ENCODE results near the gene ATRN. TPM values are rescaled to one million over a fixed set of nuclear protein-coding genes. Genes with fewer than 3 reads are reported as not detected.

ATRN gene
- total and polyA plus RNA-seq, 2 donors from 2014 or later = 15.7 to 48.1 TPM

DNA sequence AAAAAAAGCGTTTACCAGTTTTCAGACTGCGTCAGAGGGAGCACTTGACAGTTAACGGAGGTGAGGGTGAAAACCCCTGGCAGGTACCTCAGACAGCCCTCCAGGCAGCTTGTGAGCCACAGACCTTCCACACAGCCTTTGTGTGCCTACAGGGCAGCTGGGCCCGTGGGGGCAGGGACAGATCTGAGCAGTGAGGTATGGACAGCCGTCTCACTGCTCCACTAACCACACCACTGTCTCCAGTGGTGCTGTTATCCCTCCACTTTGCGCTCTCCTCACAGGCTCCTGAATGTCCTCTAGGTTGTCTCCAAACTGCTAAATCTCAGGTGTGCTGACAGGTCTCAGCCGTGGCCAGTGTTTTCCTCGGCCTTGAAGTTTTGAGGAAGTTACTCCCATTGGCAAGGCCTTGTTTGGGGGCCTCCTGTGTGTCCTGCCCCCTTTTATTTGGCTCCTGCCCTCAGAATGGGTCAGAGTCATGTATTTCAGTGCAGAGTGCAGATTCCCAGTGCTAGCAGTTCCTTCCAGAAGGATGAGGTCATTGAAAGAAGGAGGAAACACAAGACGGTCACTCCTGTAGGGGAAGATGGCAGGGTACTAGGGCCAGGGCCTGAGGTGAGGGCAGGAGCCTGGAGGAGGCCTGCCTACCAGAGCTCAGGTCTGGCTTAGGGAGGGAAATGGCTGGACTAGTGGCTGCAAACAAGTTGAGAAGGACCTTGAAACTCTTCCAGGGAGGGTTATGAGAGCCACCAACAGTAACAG, 180.6 kb downstream of the ATRN start:
- FAIRE-seq = no peak
- TF ChIP-seq, protein P1, sequence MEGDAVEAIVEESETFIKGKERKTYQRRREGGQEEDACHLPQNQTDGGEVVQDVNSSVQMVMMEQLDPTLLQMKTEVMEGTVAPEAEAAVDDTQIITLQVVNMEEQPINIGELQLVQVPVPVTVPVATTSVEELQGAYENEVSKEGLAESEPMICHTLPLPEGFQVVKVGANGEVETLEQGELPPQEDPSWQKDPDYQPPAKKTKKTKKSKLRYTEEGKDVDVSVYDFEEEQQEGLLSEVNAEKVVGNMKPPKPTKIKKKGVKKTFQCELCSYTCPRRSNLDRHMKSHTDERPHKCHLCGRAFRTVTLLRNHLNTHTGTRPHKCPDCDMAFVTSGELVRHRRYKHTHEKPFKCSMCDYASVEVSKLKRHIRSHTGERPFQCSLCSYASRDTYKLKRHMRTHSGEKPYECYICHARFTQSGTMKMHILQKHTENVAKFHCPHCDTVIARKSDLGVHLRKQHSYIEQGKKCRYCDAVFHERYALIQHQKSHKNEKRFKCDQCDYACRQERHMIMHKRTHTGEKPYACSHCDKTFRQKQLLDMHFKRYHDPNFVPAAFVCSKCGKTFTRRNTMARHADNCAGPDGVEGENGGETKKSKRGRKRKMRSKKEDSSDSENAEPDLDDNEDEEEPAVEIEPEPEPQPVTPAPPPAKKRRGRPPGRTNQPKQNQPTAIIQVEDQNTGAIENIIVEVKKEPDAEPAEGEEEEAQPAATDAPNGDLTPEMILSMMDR (IDR thresholded peaks at IDR 0.05; ENCODE audit: borderline replicate concordance, extremely low read depth, insufficient read depth) = no peak
- no peaks in the 10 kb centered on the region for H3K9me3 ChIP-seq (ENCODE audit: control insufficient read depth in 2 of 3, insufficient read depth in 1 of 3, low read length in 3 of 3)
- intact Hi-C loops (cut with DNase I) = no loop called here
- no peak overlapping the region for H3K9ac ChIP-seq (ENCODE audit: low read length in 3 of 3)
- H3K4me1 ChIP-seq (ENCODE audit: control insufficient read depth in 2 of 3, insufficient read depth in 2 of 3, low read depth in 1 of 3, low read length in 3 of 3) = peaks cover 0 to 11% (median 0%) of the 10 kb centered on the region in 3 donors
- no peaks in the 10 kb centered on the region for H3K27me3 ChIP-seq (ENCODE audit: control insufficient read depth, insufficient read depth, low read length)
- no peak overlapping the region for H3K4me3 ChIP-seq (ENCODE audit: low read length in 3 of 3)
- no peak overlapping the region for H3K27ac ChIP-seq (ENCODE audit: low read depth in 2 of 2, low read length in 2 of 2)
- DNase-seq = no peak
- H3K36me3 ChIP-seq (ENCODE audit: control insufficient read depth in 2 of 3, insufficient read depth in 3 of 3, low read length in 3 of 3) = peaks cover 0 to 6% (median 0%) of the 10 kb centered on the region in 3 donors

DNA sequence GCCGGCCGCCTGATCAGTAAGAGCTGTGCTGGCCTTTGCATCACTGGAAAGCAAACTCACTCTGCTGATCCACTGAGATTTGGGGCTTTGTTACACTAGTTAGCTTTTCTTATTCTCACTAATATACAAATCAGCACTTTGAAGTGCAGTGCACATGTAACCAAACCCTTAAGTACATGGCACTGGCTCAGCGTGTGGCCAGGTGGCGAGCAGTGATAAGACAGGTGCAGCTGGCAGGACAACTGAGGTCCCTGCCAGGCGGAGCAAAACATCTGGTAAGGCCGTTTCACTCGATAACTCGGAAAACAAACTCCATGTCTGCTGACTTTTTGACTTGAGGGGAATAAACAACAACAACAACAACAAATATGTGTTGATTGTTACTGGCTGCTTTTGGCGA, 181.4 kb downstream of the ATRN start:
- TF ChIP-seq, protein P1 (IDR thresholded peaks at IDR 0.05; ENCODE audit: borderline replicate concordance, extremely low read depth, insufficient read depth) = no peak
- Histone ChIP-seq H3K27ac (ENCODE audit: low read depth in 2 of 2, low read length in 2 of 2) (no peak overlapping the region), H3K9me3 (ENCODE audit: control insufficient read depth in 2 of 3, insufficient read depth in 1 of 3, low read length in 3 of 3) (no peaks in the 10 kb centered on the region), H3K9ac (ENCODE audit: low read length in 3 of 3) (no peak overlapping the region), H3K4me1 (ENCODE audit: control insufficient read depth in 2 of 3, insufficient read depth in 2 of 3, low read depth in 1 of 3, low read length in 3 of 3) (peaks cover 0 to 11% (median 0%) of the 10 kb centered on the region in 3 donors), H3K36me3 (ENCODE audit: control insufficient read depth in 2 of 3, insufficient read depth in 3 of 3, low read length in 3 of 3) (peaks cover 0 to 6% (median 0%) of the 10 kb centered on the region in 3 donors), H3K4me3 (ENCODE audit: low read length in 3 of 3) (no peak overlapping the region), H3K27me3 (ENCODE audit: control insufficient read depth, insufficient read depth, low read length) (no peaks in the 10 kb centered on the region)
- DNase-seq (no peak), FAIRE-seq (no peak)
- intact Hi-C loops (cut with DNase I) = no loop called here

DNA sequence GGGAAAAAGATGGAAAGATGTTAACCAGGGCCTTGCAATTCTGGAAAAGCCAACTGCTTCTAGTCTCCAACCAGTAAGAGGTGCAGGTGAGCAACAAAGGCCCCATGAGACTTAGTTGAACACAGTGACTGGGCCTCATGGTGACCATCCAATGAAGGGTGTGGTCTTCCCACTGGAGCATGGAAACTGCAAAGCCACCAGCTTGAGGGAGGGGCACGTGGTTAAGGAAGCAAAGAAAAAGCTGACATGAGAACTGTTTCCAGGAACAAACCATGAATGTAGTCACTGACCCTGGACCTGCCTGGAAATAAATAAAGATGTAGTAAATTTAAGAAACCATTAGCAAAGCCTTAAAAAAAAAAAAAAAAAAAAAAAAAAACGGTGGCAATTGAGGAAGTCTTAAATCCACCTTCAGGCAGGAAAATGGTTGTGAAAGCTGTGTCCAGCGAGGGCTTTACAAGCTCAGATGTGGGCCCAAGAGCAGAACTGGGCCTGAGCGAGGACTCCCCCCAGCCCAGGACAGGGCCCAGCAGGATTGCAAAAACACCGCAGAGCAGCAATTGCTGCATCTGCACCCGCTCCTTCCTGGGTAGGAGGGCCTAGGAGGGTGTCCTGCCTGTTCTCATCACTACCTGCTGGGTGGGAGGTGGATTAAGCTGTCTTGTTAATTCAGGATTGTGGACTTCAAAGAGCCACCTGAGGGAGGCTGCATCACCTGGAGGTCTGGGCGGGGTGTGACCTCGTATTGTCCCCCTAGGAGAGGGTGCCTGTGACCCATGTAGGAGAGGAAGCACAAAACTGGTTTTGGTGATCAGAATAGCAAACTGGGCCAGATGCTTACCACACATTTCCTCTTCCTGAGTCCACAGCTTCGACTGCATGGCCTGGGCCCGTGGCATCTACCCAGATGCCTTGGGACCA, 182.1 kb downstream of the ATRN start:
- intact Hi-C loops (cut with DNase I) = no loop called here
- no peak overlapping the region for H3K27ac ChIP-seq (ENCODE audit: low read depth in 2 of 2, low read length in 2 of 2)
- DNase-seq (peak in 3 of 5 donors; percentile 53 to 78 (median 66)), FAIRE-seq (no peak)
- no peaks in the 10 kb centered on the region for H3K9me3 ChIP-seq (ENCODE audit: control insufficient read depth in 2 of 3, insufficient read depth in 1 of 3, low read length in 3 of 3)
- no peaks in the 10 kb centered on the region for H3K27me3 ChIP-seq (ENCODE audit: control insufficient read depth, insufficient read depth, low read length)
- peaks cover 0 to 6% (median 0%) of the 10 kb centered on the region in 3 donors for H3K36me3 ChIP-seq (ENCODE audit: control insufficient read depth in 2 of 3, insufficient read depth in 3 of 3, low read length in 3 of 3)
- no peak overlapping the region for H3K9ac ChIP-seq (ENCODE audit: low read length in 3 of 3)
- TF ChIP-seq, protein P1 (IDR thresholded peaks at IDR 0.05; ENCODE audit: borderline replicate concordance, extremely low read depth, insufficient read depth) = no peak
- peaks cover 0 to 11% (median 0%) of the 10 kb centered on the region in 3 donors for H3K4me1 ChIP-seq (ENCODE audit: control insufficient read depth in 2 of 3, insufficient read depth in 2 of 3, low read depth in 1 of 3, low read length in 3 of 3)
- no peak overlapping the region for H3K4me3 ChIP-seq (ENCODE audit: low read length in 3 of 3)
